HG03439 (cell line): ENCODE data around the gene TBX10.
"Not testable (repeated sequence)": the region's sequence is repeated elsewhere in the genome, so short reads cannot be mapped to it uniquely, and the experiment has no call there.

Source experiments
- ATAC-seq: cut with Tn5 transposase; IDR thresholded peaks from one replicate; pipeline ENCODE4 v1.9.1; 2021; ENCODE audit warnings: mild to moderate bottlenecking, moderate library complexity; ENCODE audit not compliant: unreplicated experiment

TBX10 gene

GRCh38 chr11:67639438-67639859, at the start of gene TBX10:
Gene TBX10, minus strand, starts transcription at chr11:67639763. Its CDS starts 291 bp downstream, at chr11:67639472.
- ATAC-seq: no peak

- ATAC-seq: no peak
Measured at GRCh38 chr11:67689178-67689577, 49.6 kb upstream of the TBX10 start.

GRCh38 chr11:67687986-67688385, 48.4 kb upstream of the TBX10 start:
- no peak for ATAC-seq

GRCh38 chr11:67685641-67686332, 46.2 kb upstream of the TBX10 start:
- not testable (repeated sequence) for ATAC-seq

GRCh38 chr11:67682126-67683034, 42.8 kb upstream of the TBX10 start:
- not testable (repeated sequence) for ATAC-seq

GRCh38 chr11:67680696-67681470, 41.3 kb upstream of the TBX10 start:
- ATAC-seq: no peak

GRCh38 chr11:67675058-67675747, 35.6 kb upstream of the TBX10 start:
- no peak for ATAC-seq

GRCh38 chr11:67674442-67674871, 34.9 kb upstream of the TBX10 start, which contains the start of gene ALDH3B2:
Gene ALDH3B2, minus strand, starts transcription at chr11:67674623. Its CDS starts 7,688 bp downstream, at chr11:67666935.
- no peak for ATAC-seq

GRCh38 chr11:67673902-67674301, 34.3 kb upstream of the TBX10 start:
- no peak for ATAC-seq

GRCh38 chr11:67673358-67673757, 33.8 kb upstream of the TBX10 start:
- no peak for ATAC-seq

GRCh38 chr11:67671211-67671520, 31.6 kb upstream of the TBX10 start:
- no peak for ATAC-seq

GRCh38 chr11:67670316-67671210, 31.0 kb upstream of the TBX10 start:
- ATAC-seq: no peak

GRCh38 chr11:67668192-67668551, 28.6 kb upstream of the TBX10 start:
- ATAC-seq: no peak

- ATAC-seq: no peak
Measured at GRCh38 chr11:67667490-67668191, 28.1 kb upstream of the TBX10 start.

GRCh38 chr11:67666676-67667489, 27.3 kb upstream of the TBX10 start:
- ATAC-seq: no peak

GRCh38 chr11:67666303-67666645, 26.7 kb upstream of the TBX10 start:
- no peak for ATAC-seq

GRCh38 chr11:67665541-67666302, 26.2 kb upstream of the TBX10 start:
- no peak for ATAC-seq
